ENCODE data around the gene SYK. TPM values are rescaled to one million over a fixed set of nuclear protein-coding genes. Genes with fewer than 3 reads are reported as not detected.

SYK gene
- total RNA-seq, 1 experiment from 2014 or later = 0.28 TPM

DNA sequence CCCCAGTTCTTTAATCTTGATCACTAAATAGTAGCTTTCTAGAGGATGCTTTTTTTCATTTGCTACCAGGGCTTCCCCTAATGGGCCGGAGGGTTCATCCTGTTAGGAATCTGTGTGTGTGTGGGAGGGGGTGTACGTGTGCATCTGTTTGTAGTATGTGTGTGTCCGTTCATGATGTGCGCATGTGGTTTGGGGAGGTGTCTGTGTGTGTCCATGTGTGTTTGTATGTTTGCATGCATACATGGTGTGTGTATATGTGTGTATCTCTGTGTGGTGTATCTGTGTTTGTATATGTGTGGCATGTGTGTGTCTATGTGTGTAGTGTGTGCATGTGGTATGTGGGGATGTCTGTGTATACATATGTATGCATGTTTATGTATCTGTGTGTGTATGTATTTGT, 106.2 kb downstream of the SYK start:
- POLR2A ChIA-PET = no interaction called here
- no peaks in the 10 kb centered on the region for H3K36me3 ChIP-seq (ENCODE audit: control insufficient read depth, insufficient read depth, low read length)
- intact Hi-C loops (cut with micrococcal nuclease; ENCODE audit: unreplicated experiment) (no loop called here), in situ Hi-C loops (cut with HindIII; ENCODE audit: low pct_unique_long_range_greater_than_20kb, low sequenced_read_pairs) (no loop called here)
- no peak for ATAC-seq
- H3K27ac ChIP-seq (ENCODE audit: low read length) = no peak overlapping the region
- no peaks in the 10 kb centered on the region for H3K27me3 ChIP-seq (ENCODE audit: control insufficient read depth, insufficient read depth, low read length)
- H3K4me1 ChIP-seq (ENCODE audit: control insufficient read depth, insufficient read depth, low read length) = no peaks in the 10 kb centered on the region
- no peak overlapping the region for H3K4me3 ChIP-seq (ENCODE audit: low read depth in 2 of 2, low read length in 2 of 2)
- TF ChIP-seq TCF7L2 (IDR thresholded peaks at IDR 0.05; ENCODE audit: low read depth, low read length) = no peak
- no peak for TF ChIP-seq SIN3A (IDR thresholded peaks at IDR 0.05; ENCODE audit: borderline replicate concordance, insufficient read depth, low read depth, low read length)
- TF ChIP-seq, protein P1, sequence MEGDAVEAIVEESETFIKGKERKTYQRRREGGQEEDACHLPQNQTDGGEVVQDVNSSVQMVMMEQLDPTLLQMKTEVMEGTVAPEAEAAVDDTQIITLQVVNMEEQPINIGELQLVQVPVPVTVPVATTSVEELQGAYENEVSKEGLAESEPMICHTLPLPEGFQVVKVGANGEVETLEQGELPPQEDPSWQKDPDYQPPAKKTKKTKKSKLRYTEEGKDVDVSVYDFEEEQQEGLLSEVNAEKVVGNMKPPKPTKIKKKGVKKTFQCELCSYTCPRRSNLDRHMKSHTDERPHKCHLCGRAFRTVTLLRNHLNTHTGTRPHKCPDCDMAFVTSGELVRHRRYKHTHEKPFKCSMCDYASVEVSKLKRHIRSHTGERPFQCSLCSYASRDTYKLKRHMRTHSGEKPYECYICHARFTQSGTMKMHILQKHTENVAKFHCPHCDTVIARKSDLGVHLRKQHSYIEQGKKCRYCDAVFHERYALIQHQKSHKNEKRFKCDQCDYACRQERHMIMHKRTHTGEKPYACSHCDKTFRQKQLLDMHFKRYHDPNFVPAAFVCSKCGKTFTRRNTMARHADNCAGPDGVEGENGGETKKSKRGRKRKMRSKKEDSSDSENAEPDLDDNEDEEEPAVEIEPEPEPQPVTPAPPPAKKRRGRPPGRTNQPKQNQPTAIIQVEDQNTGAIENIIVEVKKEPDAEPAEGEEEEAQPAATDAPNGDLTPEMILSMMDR (IDR thresholded peaks at IDR 0.05) = no peak
- TF ChIP-seq, protein P2, sequence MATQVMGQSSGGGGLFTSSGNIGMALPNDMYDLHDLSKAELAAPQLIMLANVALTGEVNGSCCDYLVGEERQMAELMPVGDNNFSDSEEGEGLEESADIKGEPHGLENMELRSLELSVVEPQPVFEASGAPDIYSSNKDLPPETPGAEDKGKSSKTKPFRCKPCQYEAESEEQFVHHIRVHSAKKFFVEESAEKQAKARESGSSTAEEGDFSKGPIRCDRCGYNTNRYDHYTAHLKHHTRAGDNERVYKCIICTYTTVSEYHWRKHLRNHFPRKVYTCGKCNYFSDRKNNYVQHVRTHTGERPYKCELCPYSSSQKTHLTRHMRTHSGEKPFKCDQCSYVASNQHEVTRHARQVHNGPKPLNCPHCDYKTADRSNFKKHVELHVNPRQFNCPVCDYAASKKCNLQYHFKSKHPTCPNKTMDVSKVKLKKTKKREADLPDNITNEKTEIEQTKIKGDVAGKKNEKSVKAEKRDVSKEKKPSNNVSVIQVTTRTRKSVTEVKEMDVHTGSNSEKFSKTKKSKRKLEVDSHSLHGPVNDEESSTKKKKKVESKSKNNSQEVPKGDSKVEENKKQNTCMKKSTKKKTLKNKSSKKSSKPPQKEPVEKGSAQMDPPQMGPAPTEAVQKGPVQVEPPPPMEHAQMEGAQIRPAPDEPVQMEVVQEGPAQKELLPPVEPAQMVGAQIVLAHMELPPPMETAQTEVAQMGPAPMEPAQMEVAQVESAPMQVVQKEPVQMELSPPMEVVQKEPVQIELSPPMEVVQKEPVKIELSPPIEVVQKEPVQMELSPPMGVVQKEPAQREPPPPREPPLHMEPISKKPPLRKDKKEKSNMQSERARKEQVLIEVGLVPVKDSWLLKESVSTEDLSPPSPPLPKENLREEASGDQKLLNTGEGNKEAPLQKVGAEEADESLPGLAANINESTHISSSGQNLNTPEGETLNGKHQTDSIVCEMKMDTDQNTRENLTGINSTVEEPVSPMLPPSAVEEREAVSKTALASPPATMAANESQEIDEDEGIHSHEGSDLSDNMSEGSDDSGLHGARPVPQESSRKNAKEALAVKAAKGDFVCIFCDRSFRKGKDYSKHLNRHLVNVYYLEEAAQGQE (IDR thresholded peaks at IDR 0.05; ENCODE audit: insufficient read depth in 1 of 2, low read depth in 2 of 2, low read length in 1 of 2) = no peak
- no peak for TF ChIP-seq POLR2AphosphoS5 (IDR thresholded peaks at IDR 0.05; ENCODE audit: low read depth, low read length)
- H3K9me3 ChIP-seq (ENCODE audit: control insufficient read depth, insufficient read depth, low read depth, low read length) = no peaks in the 10 kb centered on the region
- CTCF ChIA-PET = no interaction called here
- BruUV-seq (replicated peaks) = no TSS peak
- DNase-seq (ENCODE audit: low read depth, low spot score) = no peak

DNA sequence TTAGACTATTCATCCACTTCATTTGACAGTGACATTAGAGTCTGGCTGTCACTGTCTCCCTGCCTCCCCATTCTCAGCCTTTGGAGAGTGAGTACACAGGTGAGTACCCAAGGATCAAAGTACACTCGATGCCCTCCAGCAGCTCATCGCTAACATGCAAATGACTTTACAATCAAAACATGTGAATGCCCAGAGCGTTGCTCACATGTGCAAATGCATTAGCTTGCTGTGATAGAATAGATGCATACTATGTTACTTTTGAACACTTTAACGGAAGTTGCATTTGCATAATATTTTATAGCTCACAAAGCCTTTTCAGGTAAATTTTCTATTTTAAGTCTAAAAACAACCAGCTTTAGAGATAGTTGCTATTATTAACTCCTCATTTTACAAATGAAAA, 107.6 kb downstream of the SYK start:
- no peak for DNase-seq (ENCODE audit: low read depth, low spot score)
- H3K4me3 ChIP-seq (ENCODE audit: low read depth in 2 of 2, low read length in 2 of 2) = no peak overlapping the region
- TF ChIP-seq TCF7L2 (IDR thresholded peaks at IDR 0.05; ENCODE audit: low read depth, low read length) (no peak), SIN3A (IDR thresholded peaks at IDR 0.05; ENCODE audit: borderline replicate concordance, insufficient read depth, low read depth, low read length) (no peak), POLR2AphosphoS5 (IDR thresholded peaks at IDR 0.05; ENCODE audit: low read depth, low read length) (no peak)
- TF ChIP-seq, protein P2 (IDR thresholded peaks at IDR 0.05; ENCODE audit: insufficient read depth in 1 of 2, low read depth in 2 of 2, low read length in 1 of 2) = no peak
- TF ChIP-seq, protein P1 (IDR thresholded peaks at IDR 0.05) = no peak
- BruUV-seq (replicated peaks) = no TSS peak
- H3K36me3 ChIP-seq (ENCODE audit: control insufficient read depth, insufficient read depth, low read length) = no peaks in the 10 kb centered on the region
- H3K27me3 ChIP-seq (ENCODE audit: control insufficient read depth, insufficient read depth, low read length) = no peaks in the 10 kb centered on the region
- intact Hi-C loops (cut with micrococcal nuclease; ENCODE audit: unreplicated experiment) (no loop called here), in situ Hi-C loops (cut with HindIII; ENCODE audit: low pct_unique_long_range_greater_than_20kb, low sequenced_read_pairs) (no loop called here)
- H3K27ac ChIP-seq (ENCODE audit: low read length) = no peak overlapping the region
- ChIA-PET POLR2A (no interaction called here), CTCF (interaction anchor here (1.0 kb wide), 1 partner anchor 517 kb away, joined by 3 read pairs; no protein-coding TSS in a partner anchor)
- H3K4me1 ChIP-seq (ENCODE audit: control insufficient read depth, insufficient read depth, low read length) = no peaks in the 10 kb centered on the region
- ATAC-seq = no peak
- H3K9me3 ChIP-seq (ENCODE audit: control insufficient read depth, insufficient read depth, low read depth, low read length) = no peaks in the 10 kb centered on the region
